PFSK-1 (cell line): ENCODE results near the gene ZNF512B.

ENCODE experiments used
- POLR2AphosphoS5 ChIP-seq: IDR thresholded peaks from 2 replicates; pipeline ENCODE4 v1.6.1; 2012; ENCODE audit warnings: low read depth, mild to moderate bottlenecking, control low read depth, low read length, moderate library complexity
- REST ChIP-seq, 2 experiments: IDR thresholded peaks; 2 replicates each; pipeline versions ENCODE4 v1.6.1 to v1.8.0; 2011 to 2012; ENCODE audit warnings: low read depth in 2 of 2, low read length in 2 of 2, control low read depth in 1 of 2, inconsistent platforms in 1 of 2, mild to moderate bottlenecking in 1 of 2, moderate library complexity in 1 of 2; ENCODE audit not compliant: insufficient read depth in 1 of 2
- SIN3A ChIP-seq: IDR thresholded peaks from 2 replicates; pipeline ENCODE4 v1.6.1; 2012; ENCODE audit warnings: mild to moderate bottlenecking, low read length, moderate library complexity, borderline replicate concordance; ENCODE audit not compliant: insufficient read depth
- TAF1 ChIP-seq: IDR thresholded peaks from 2 replicates; pipeline ENCODE4 v1.6.1; 2012; ENCODE audit warnings: low read length, control low read depth, borderline replicate concordance; ENCODE audit not compliant: insufficient read depth

- no peak for TF ChIP-seq POLR2AphosphoS5
- no peak for TF ChIP-seq REST (IDR thresholded peaks at IDR 0.05; ENCODE audit: insufficient read depth in 1 of 2, low read depth in 2 of 2, low read length in 2 of 2)
- TF ChIP-seq TAF1 = no peak
- TF ChIP-seq SIN3A = no peak
Measured at GRCh38 chr20:63931735-63932134, 38.0 kb downstream of the ZNF512B start.
